H9 (cell line): ENCODE measurements around the gene FAF1. TPM values are rescaled to one million over a fixed set of nuclear protein-coding genes. Genes with fewer than 3 reads are reported as not detected.

Experiments used
- DNase-seq: peaks from one replicate; pipeline ENCODE4 v3.0.0-alpha.2; 2017
- H2AFZ ChIP-seq: one replicate; pipeline ENCODE4 v1.6.1; 2013; ENCODE audit warnings: mild to moderate bottlenecking, low read length, control low read depth, moderate library complexity
- H2AK5ac ChIP-seq: 2 replicates; pipeline ENCODE4 v1.6.1; 2013; ENCODE audit warnings: low read length, control low read depth, mixed read lengths; ENCODE audit not compliant: insufficient read length
- H2BK120ac ChIP-seq: one replicate; pipeline ENCODE4 v1.6.1; 2013; ENCODE audit warnings: low read depth, mild to moderate bottlenecking, low read length, control low read depth, inconsistent platforms; ENCODE audit not compliant: poor library complexity, severe bottlenecking
- H2BK12ac ChIP-seq: 2 replicates; pipeline ENCODE4 v1.6.1; 2013; ENCODE audit warnings: low read length, control low read depth, mixed read lengths, low read depth; ENCODE audit not compliant: insufficient read length
- H2BK15ac ChIP-seq: 2 replicates; pipeline ENCODE4 v1.6.1; 2013; ENCODE audit warnings: low read depth, low read length, control low read depth
- H2BK20ac ChIP-seq: one replicate; pipeline ENCODE4 v1.6.1; 2013; ENCODE audit warnings: low read depth, mild to moderate bottlenecking, low read length, control low read depth, inconsistent platforms; ENCODE audit not compliant: poor library complexity, severe bottlenecking
- H2BK5ac ChIP-seq: 2 replicates; pipeline ENCODE4 v1.6.1; 2013; ENCODE audit warnings: low read length, control low read depth, mixed read lengths; ENCODE audit not compliant: insufficient read length
- H3K14ac ChIP-seq: 2 replicates; pipeline ENCODE4 v1.6.1; 2013; ENCODE audit warnings: low read length, control low read depth; ENCODE audit not compliant: insufficient read depth
- H3K18ac ChIP-seq: 2 replicates; pipeline ENCODE4 v1.6.1; 2013; ENCODE audit warnings: low read depth, mild to moderate bottlenecking, mixed read lengths, low read length, control low read depth; ENCODE audit not compliant: insufficient read length
- H3K23ac ChIP-seq: 2 replicates; pipeline ENCODE4 v1.6.1; 2013; ENCODE audit warnings: low read length, control low read depth, mixed read lengths, low read depth; ENCODE audit not compliant: insufficient read length
- H3K23me2 ChIP-seq: 2 replicates; pipeline ENCODE4 v1.6.1; 2013; ENCODE audit warnings: low read depth, mild to moderate bottlenecking, mixed read lengths, low read length, control low read depth; ENCODE audit not compliant: insufficient read length, poor library complexity, severe bottlenecking
- H3K27ac ChIP-seq: 2 replicates; pipeline ENCODE4 v1.5.1; 2013; ENCODE audit warnings: low read length, control low read depth, mixed read lengths, low read depth; ENCODE audit not compliant: insufficient read length
- H3K27me3 ChIP-seq: 2 replicates; pipeline ENCODE4 v1.6.1; 2013; ENCODE audit warnings: low read length, control low read depth, inconsistent platforms; ENCODE audit not compliant: insufficient read depth
- H3K4ac ChIP-seq: 2 replicates; pipeline ENCODE4 v1.6.1; 2013; ENCODE audit warnings: low read depth, mild to moderate bottlenecking, control low read depth, inconsistent platforms, low read length, moderate library complexity
- H3K4me1 ChIP-seq: 2 replicates; pipeline ENCODE4 v1.6.1; 2013; ENCODE audit warnings: low read length, control low read depth, inconsistent platforms; ENCODE audit not compliant: insufficient read depth
- H3K4me2 ChIP-seq: 2 replicates; pipeline ENCODE4 v1.6.1; 2013; ENCODE audit warnings: low read length, control low read depth, mixed read lengths; ENCODE audit not compliant: insufficient read length, insufficient read depth
- H3K56ac ChIP-seq: 2 replicates; pipeline ENCODE4 v1.6.1; 2013; ENCODE audit warnings: low read depth, mild to moderate bottlenecking, mixed read lengths, low read length, control low read depth; ENCODE audit not compliant: insufficient read length
- H3K79me1 ChIP-seq: 2 replicates; pipeline ENCODE4 v1.6.1; 2013; ENCODE audit warnings: low read depth, mild to moderate bottlenecking, moderate library complexity, low read length, control low read depth, inconsistent platforms; ENCODE audit not compliant: insufficient read depth, poor library complexity, severe bottlenecking
- H3K79me2 ChIP-seq: 2 replicates; pipeline ENCODE4 v1.6.1; 2013; ENCODE audit warnings: low read length, control low read depth, inconsistent platforms; ENCODE audit not compliant: insufficient read depth
- H3K9ac ChIP-seq: 2 replicates; pipeline ENCODE4 v1.6.1; 2013; ENCODE audit warnings: low read length, control low read depth, mixed read lengths; ENCODE audit not compliant: insufficient read length; ENCODE audit errors: extremely low read depth
- H3K9me3 ChIP-seq: one replicate; pipeline ENCODE4 v1.6.1; 2013; ENCODE audit warnings: low read depth, low read length, inconsistent platforms; ENCODE audit not compliant: control insufficient read depth
- H3T11ph ChIP-seq: one replicate; pipeline ENCODE4 v1.6.1; 2013; ENCODE audit warnings: mild to moderate bottlenecking, low read length, control low read depth, inconsistent platforms
- H4K20me1 ChIP-seq: one replicate; pipeline ENCODE4 v1.6.1; 2013; ENCODE audit not compliant: control insufficient read depth, insufficient read length, insufficient read depth
- H4K5ac ChIP-seq: 2 replicates; pipeline ENCODE4 v1.6.1; 2013; ENCODE audit warnings: low read depth, mild to moderate bottlenecking, mixed read lengths, low read length, control low read depth; ENCODE audit not compliant: insufficient read length
- H4K8ac ChIP-seq: replicated peaks from 2 replicates; pipeline ENCODE4 v1.6.1; 2013; ENCODE audit warnings: low read length, control low read depth, mixed read lengths, low read depth; ENCODE audit not compliant: insufficient read length
- H4K91ac ChIP-seq: 2 replicates; pipeline ENCODE4 v1.6.1; 2013; ENCODE audit warnings: low read depth, mild to moderate bottlenecking, moderate library complexity, mixed read lengths, low read length, control low read depth; ENCODE audit not compliant: insufficient read length
- H3K27ac Mint-ChIP-seq, 3 experiments: 2 replicates in 2 of 3; 3 replicates in 1 of 3; pipeline ENCODE4 v1.8.0; 2020 to 2021; ENCODE audit warnings: mixed read lengths in 3 of 3, mild to moderate bottlenecking in 1 of 3, moderate library complexity in 1 of 3
- H3K27me3 Mint-ChIP-seq: 2 replicates; pipeline ENCODE4 v1.8.0; 2021; ENCODE audit warnings: low read depth, mild to moderate bottlenecking, moderate library complexity, mixed read lengths
- H3K36me3 Mint-ChIP-seq, 3 experiments: 2 replicates in 2 of 3; 3 replicates in 1 of 3; pipeline ENCODE4 v1.8.0; 2020 to 2021; ENCODE audit warnings: low read depth in 3 of 3, mixed read lengths in 3 of 3; ENCODE audit not compliant: insufficient read depth in 1 of 3
- H3K4me1 Mint-ChIP-seq, 2 experiments: 2 replicates each; pipeline ENCODE4 v1.8.0; 2020; ENCODE audit warnings: mixed read lengths in 2 of 2
- H3K4me3 Mint-ChIP-seq, 2 experiments: 2 replicates in 1 of 2; 3 replicates in 1 of 2; pipeline ENCODE4 v1.8.0; 2020 to 2021; ENCODE audit warnings: mild to moderate bottlenecking in 2 of 2, mixed read lengths in 2 of 2, moderate library complexity in 1 of 2
- H3K9me3 Mint-ChIP-seq, 2 experiments: 2 replicates in 1 of 2; 3 replicates in 1 of 2; pipeline ENCODE4 v1.8.0; 2020; ENCODE audit warnings: mild to moderate bottlenecking in 2 of 2, mixed read lengths in 2 of 2, moderate library complexity in 1 of 2
- CTCF ChIP-seq: fragments of 200-600 bp; sonication (generic); conservative IDR thresholded peaks from 3 replicates; pipeline ENCODE4 v1.8.0; 2021; ENCODE audit warnings: antibody characterized with exemption, mild to moderate bottlenecking
- WGBS: extraction: QIAGEN DNeasy Blood & Tissue Kit; methylation state at CpG from one replicate; pipeline ENCODE4 v1.1.7; 2013; ENCODE audit warnings: missing lambda C conversion rate, low lambda C conversion rate, mixed read lengths; ENCODE audit not compliant: insufficient read length; ENCODE audit errors: extremely low coverage; 5-methylcytosine and 5-hydroxymethylcytosine counted together
- total RNA-seq: library from RNA; stranded (reverse); gene quantifications from 2 replicates; pipeline ENCODE4 v1.2.1, GENCODE V29; 2021

The FAF1 gene
- total RNA-seq, 1 experiment from 2014 or later, result 60.8 TPM

GRCh38 chr1:50582346-50582745 lies 377.7 kb downstream of the FAF1 start:
- H3K4ac ChIP-seq, result no peak overlapping the region
- no peaks in the 10 kb centered on the region for H3K27me3 ChIP-seq
- DNase-seq, result no peak
- no peak overlapping the region for H2AK5ac ChIP-seq
- no peaks in the 10 kb centered on the region for H3K9me3 ChIP-seq
- no peak overlapping the region for H3K27ac ChIP-seq
- H2BK5ac ChIP-seq, result no peak overlapping the region
- H3K4me1 Mint-ChIP-seq, result peaks cover 9 to 14% of the 10 kb centered on the region in 2 experiments
- H3K4me1 ChIP-seq, result no peaks in the 10 kb centered on the region
- no peak overlapping the region for H3K56ac ChIP-seq
- no peaks in the 10 kb centered on the region for H3K79me1 ChIP-seq
- no peak overlapping the region for H3K14ac ChIP-seq
- no peak overlapping the region for H3K4me2 ChIP-seq
- H4K91ac ChIP-seq, result no peak overlapping the region
- no peak overlapping the region for H2BK12ac ChIP-seq
- no peaks in the 10 kb centered on the region for H4K20me1 ChIP-seq
- H3K4me3 Mint-ChIP-seq, result no peak overlapping the region
- no peak overlapping the region for H3K9ac ChIP-seq
- H2BK15ac ChIP-seq, result no peak overlapping the region
- H2BK20ac ChIP-seq, result no peak overlapping the region
- H3K18ac ChIP-seq, result no peak overlapping the region
- H3K9me3 Mint-ChIP-seq, result no peaks in the 10 kb centered on the region
- H3K23ac ChIP-seq, result no peak overlapping the region
- TF ChIP-seq CTCF, result peak; percentile 43
- H3T11ph ChIP-seq, result no peak overlapping the region
- no CpG with 5 or more reads among the region's 3 CpGs for WGBS
- H3K27me3 Mint-ChIP-seq, result no peaks in the 10 kb centered on the region
- no peak overlapping the region for H2BK120ac ChIP-seq
- no peaks in the 10 kb centered on the region for H3K79me2 ChIP-seq
- no peak overlapping the region for H4K5ac ChIP-seq
- no peak overlapping the region for H3K27ac Mint-ChIP-seq
- H3K36me3 Mint-ChIP-seq, result no peaks in the 10 kb centered on the region
- no peak overlapping the region for H4K8ac ChIP-seq
- no peak overlapping the region for H2AFZ ChIP-seq
- no peaks in the 10 kb centered on the region for H3K23me2 ChIP-seq
